PC-9 (cell line): ENCODE results near the gene FNBP1L.

Experiments used
- CTCF ChIP-seq: fragments of 200-600 bp; sonication (generic); conservative IDR thresholded peaks from 2 replicates; pipeline ENCODE4 v1.6.1; 2017; ENCODE audit warnings: mixed run types, antibody characterized with exemption, mild to moderate bottlenecking, moderate library complexity
- EZH2 ChIP-seq: fragments of 200-600 bp; sonication (generic); IDR thresholded peaks from 2 replicates; pipeline ENCODE4 v1.8.0; 2017; ENCODE audit warnings: antibody characterized with exemption, low read depth

GRCh38 chr1:93426181-93426580, 21.7 kb upstream of the FNBP1L start:
- no peak for TF ChIP-seq CTCF
- no peak for TF ChIP-seq EZH2
